Right lobe of liver (tissue), 4 donors: Measurements from ENCODE around the gene DPH1.
A peak's percentile ranks its signal among the peaks of the same experiment; 100 is the strongest.

Experiments
- POLR2A ChIP-seq: fragments of 450-650 bp; IDR thresholded peaks from one replicate; pipeline ENCODE4 v1.6.1; 2017; ENCODE audit warnings: antibody characterized with exemption, mild to moderate bottlenecking
- TF ChIP-seq, protein P1 (sequence below), 4 donors: fragments of 200-600 bp in 3 of 4; fragments of 450-650 bp in 1 of 4; IDR thresholded peaks; one replicate each; pipeline versions ENCODE4 v1.5.1 to v1.8.0; 2016 to 2022; ENCODE audit warnings: antibody characterized with exemption in 4 of 4, mild to moderate bottlenecking in 2 of 4
- donor health status: DM: no; HTN: no; CAD: no.
- donor health status: DM: no; HTN: no; CAD: no.
- donor health status: DM: no; HTN: yes; CAD: no.

DNA sequence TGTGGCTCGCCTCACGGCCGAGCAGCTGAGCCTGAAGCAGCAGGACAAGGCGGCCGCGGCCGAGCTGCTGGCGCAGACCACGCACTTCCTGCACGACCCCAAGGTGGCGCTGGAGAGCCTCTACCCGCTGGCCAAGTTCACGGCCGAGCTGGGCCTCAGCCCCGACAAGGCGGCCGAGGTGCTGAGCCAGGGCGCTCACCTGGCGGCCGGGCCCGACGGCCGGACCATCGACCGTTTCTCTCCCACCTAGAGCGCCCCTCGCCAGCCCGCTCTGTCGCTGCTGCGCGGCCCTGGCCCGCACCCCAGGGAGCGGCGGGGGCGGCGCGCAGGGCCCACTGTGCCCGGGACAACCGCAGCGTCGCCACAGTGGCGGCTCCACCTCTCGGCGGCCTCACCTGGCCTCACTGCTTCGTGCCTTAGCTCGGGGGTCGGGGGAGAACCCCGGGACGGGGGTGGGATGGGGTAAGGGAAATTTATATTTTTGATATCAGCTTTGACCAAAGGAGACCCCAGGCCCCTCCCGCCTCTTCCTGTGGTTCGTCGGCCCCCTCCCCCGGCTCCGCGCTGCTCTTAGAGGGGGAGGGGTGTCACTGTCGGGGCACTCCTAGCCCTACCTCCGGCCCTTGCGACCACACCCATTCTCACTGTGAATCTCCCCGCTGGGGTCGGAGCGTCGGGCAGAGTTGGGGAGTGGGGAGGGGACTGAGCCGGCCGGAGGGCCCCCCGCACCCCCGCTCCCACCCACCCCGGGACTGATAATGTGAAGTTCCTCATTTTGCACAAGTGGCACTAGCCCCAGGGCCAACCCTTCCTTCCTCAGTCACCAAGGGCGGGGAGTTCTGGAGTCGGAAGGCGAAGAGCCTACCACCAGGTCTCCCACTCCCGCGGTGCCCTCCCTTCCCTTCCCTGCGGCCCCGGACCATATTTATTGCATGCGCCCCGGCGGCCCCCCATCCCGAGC lies 28.9 kb downstream of the DPH1 start:
- TF ChIP-seq POLR2A = no peak
- TF ChIP-seq, protein P1, sequence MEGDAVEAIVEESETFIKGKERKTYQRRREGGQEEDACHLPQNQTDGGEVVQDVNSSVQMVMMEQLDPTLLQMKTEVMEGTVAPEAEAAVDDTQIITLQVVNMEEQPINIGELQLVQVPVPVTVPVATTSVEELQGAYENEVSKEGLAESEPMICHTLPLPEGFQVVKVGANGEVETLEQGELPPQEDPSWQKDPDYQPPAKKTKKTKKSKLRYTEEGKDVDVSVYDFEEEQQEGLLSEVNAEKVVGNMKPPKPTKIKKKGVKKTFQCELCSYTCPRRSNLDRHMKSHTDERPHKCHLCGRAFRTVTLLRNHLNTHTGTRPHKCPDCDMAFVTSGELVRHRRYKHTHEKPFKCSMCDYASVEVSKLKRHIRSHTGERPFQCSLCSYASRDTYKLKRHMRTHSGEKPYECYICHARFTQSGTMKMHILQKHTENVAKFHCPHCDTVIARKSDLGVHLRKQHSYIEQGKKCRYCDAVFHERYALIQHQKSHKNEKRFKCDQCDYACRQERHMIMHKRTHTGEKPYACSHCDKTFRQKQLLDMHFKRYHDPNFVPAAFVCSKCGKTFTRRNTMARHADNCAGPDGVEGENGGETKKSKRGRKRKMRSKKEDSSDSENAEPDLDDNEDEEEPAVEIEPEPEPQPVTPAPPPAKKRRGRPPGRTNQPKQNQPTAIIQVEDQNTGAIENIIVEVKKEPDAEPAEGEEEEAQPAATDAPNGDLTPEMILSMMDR (IDR thresholded peaks at IDR 0.05) = peak; percentile 81 to 91 (median 86)
